Activated CD4-positive, alpha-beta memory T cell treated with anti-CD3 and anti-CD28 coated beads for 36 hours (primary cell): ENCODE results near the gene TTLL3. TPM values are rescaled to one million over a fixed set of nuclear protein-coding genes. Genes with fewer than 3 reads are reported as not detected.
"Not testable (repeated sequence)": the region's sequence is repeated elsewhere in the genome, so short reads cannot be mapped to it uniquely, and the experiment has no call there.

Experiments
- CTCF ChIA-PET: fragments of 350-600 bp; sonication (Branson Sonifier 250); formaldehyde crosslinking; loops from one replicate; lab custom pipeline; 2021; ENCODE audit warnings: antibody characterized with exemption, inconsistent platforms; lab: Charles Lee
- POLR2A ChIA-PET: fragments of 350-600 bp; sonication (Branson Sonifier 250); formaldehyde crosslinking; loops from one replicate; lab custom pipeline; 2021; ENCODE audit warnings: antibody characterized with exemption; lab: Charles Lee
- DNase-seq: peaks from one replicate; pipeline ENCODE4 v3.0.0-alpha.2; 2020
- H3K27ac Mint-ChIP-seq: one replicate; pipeline ENCODE4 v1.8.0; 2021; ENCODE audit warnings: mixed read lengths
- H3K27me3 Mint-ChIP-seq: one replicate; pipeline ENCODE4 v1.8.0; 2021; ENCODE audit warnings: mixed read lengths
- H3K36me3 Mint-ChIP-seq: one replicate; pipeline ENCODE4 v1.8.0; 2021; ENCODE audit warnings: mixed read lengths
- H3K4me1 Mint-ChIP-seq: one replicate; pipeline ENCODE4 v1.8.0; 2021; ENCODE audit warnings: low read depth, mixed read lengths
- H3K4me3 Mint-ChIP-seq: one replicate; pipeline ENCODE4 v1.8.0; 2021; ENCODE audit warnings: mild to moderate bottlenecking, mixed read lengths
- H3K9me3 Mint-ChIP-seq: one replicate; pipeline ENCODE4 v1.8.0; 2021; ENCODE audit warnings: mixed read lengths
- intact Hi-C: fragments of 100-400 bp; cut with micrococcal nuclease; formaldehyde crosslinking; loops from one replicate; pipeline ENCODE4 v1.15.1; 2023
- total RNA-seq, 2 experiments: library from RNA; stranded (reverse); gene quantifications; one replicate each; pipeline ENCODE4 v1.2.3, GENCODE V29; 2021

The TTLL3 gene
- total RNA-seq, 2 experiments from 2014 or later: 49.6 to 49.7 TPM

DNA sequence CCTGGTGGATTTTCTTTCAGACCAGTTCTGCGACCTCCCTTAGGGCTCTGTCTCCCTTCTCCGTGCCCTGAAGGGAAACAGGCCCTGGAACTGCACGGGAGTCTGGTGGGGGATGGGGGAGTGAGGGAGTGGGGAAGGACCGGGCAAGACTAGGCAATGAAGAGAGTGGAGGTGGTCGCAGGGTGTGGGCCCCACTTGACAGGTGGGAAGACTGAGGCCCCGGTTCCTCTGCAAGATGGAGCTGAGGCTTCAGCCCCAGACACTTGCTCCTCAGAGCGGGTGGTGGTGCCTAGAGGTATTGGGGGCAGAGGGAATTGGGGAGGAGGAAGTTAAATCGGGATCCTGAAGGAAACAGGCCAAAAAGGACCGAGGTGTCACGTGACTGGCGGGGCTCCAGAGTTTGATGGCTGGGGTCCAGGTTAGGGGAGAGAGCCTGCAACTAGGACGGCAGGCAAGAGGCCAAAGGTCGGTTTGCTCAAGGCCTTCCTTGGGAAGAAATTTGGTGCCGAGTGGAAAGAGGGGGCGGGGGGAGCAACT is 39.7 kb upstream of the TTLL3 start:
- Mint-ChIP-seq H3K36me3 (peaks cover 3% of the 10 kb centered on the region), H3K27me3 (no peaks in the 10 kb centered on the region), H3K4me3 (peak overlapping the region; percentile 76), H3K27ac (peak overlapping the region; percentile 56), H3K4me1 (peaks cover 32% of the 10 kb centered on the region), H3K9me3 (no peaks in the 10 kb centered on the region)
- ChIA-PET CTCF (interaction anchor here (0.7 kb wide), 1 partner anchor 39 kb away, joined by 4 read pairs; the partner anchor contains the start of gene BRPF1), POLR2A (interaction anchor here (0.9 to 2.0 kb wide), 8 partner anchors 8 to 550 kb away, joined by 3 to 11 read pairs (median 4); partner anchors contain the start of genes ARPC4, JAGN1, OGG1 and SEC13)
- intact Hi-C loops: loop anchor here (1.0 kb wide), 1 partner anchor 8 kb away; no protein-coding TSS in a partner anchor
- no peak for DNase-seq

DNA sequence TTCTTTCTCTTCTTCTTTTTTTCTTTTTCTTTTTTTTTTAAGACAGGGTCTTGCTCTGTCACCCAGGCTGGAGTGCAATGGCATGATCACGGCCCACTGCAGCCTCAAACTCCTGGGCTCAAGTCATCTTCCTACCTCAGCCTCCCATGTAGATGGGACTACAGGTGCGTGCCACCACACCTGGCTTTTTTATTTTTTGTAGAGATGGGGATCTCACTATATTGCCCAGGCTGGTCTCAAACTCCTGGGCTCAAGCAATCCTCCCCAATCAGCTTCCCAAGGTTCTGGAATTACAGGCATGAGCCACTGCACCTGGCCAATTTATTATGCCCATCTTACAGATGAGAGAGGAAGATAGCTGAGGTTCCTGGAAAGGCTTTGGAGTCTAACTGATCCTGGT is 39.1 kb upstream of the TTLL3 start:
- intact Hi-C loops, DNase-seq, CTCF ChIA-PET, H3K27me3 Mint-ChIP-seq, H3K9me3 Mint-ChIP-seq, H3K27ac Mint-ChIP-seq, H3K36me3 Mint-ChIP-seq: not testable (repeated sequence)
- H3K4me3 Mint-ChIP-seq: peak overlapping the region; percentile 26
- POLR2A ChIA-PET: interaction anchor here (1.3 to 1.5 kb wide), 2 partner anchors 9 to 22 kb away, joined by 3 to 7 read pairs; partner anchors contain the start of gene OGG1
- H3K4me1 Mint-ChIP-seq: peaks cover 33% of the 10 kb centered on the region

DNA sequence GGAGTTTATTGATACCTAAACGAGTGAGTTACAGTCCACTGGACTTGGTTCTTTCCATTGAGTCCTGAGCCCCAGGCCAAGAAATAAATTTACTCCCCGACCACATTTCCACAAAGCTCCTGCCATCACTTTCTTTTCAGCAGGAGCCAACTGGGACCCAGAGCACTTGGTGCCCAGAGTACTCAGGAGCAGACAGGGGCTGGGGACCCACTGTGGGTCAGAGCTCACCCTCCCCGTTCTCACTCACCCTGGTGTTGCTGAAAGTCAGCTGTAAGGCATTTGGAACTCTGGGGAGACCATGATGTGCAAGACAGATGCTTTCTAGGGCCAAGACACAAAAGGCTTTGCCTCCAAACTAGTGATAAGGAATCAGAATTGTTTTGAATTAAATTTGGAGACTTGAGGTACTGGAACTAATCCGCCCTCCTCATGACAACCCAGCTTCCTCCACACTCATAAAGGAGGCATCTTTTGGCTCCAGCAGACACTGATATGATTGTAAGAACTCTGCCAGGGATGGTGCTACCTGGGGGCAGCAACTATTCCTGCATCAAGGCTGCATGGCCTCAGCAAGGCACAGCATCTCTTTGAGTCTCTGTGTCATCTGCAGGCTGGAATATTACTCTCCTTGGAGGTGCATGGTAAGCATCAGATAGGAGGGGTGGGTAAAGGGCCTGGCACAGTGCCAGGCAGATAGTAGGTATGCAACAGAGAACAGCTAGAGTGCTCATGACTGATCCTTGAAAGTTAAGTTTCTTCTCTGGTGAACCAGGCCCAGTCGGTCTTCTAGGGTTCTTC is 33.0 kb upstream of the TTLL3 start:
- H3K4me1 Mint-ChIP-seq: peaks cover 54% of the 10 kb centered on the region
- CTCF ChIA-PET: interaction anchor here (0.7 to 2.1 kb wide), 5 partner anchors 9 to 44 kb away, joined by 3 to 6 read pairs (median 3); partner anchors contain the start of genes ARPC4 and TADA3

DNA sequence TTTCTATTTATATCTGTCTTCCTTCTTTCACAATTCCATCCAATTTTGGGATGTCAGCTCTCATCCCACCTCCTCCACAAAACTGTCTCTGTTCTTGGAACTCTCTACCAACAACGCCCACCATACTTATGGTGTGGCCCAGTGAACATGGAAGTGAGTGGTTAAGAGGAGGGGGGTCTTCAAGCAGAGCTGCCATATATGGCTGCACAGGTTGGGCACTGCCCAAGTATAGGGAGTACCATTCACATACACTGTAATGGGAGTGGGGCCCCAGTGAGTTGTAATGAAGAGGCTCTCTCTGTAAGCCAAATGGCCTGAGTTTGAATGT is 32.4 kb upstream of the TTLL3 start:
- Mint-ChIP-seq H3K27me3 (no peaks in the 10 kb centered on the region), H3K4me3 (peak overlapping the region; percentile 3), H3K9me3 (no peaks in the 10 kb centered on the region), H3K4me1 (peaks cover 58% of the 10 kb centered on the region), H3K36me3 (peaks cover 25% of the 10 kb centered on the region), H3K27ac (peak overlapping the region; percentile 93)
- ChIA-PET POLR2A (interaction anchor here (0.8 to 3.1 kb wide), 12 partner anchors 8 to 381 kb away, joined by 3 to 16 read pairs (median 6); partner anchors contain the start of genes ARPC4, BRPF1, CAMK1 and CRELD1), CTCF (interaction anchor here (0.7 to 2.1 kb wide), 5 partner anchors 9 to 44 kb away, joined by 3 to 6 read pairs (median 3); partner anchors contain the start of genes ARPC4 and TADA3)
- peak; percentile 37 for DNase-seq
- intact Hi-C loops: loop anchor here (1.0 to 2.0 kb wide), 6 partner anchors 7 to 381 kb away; partner anchors contain the start of genes BRPF1, SETD5 and TADA3

More for the DNA sequence above, 33.0 kb upstream of the TTLL3 start:
- peak; percentile 52 for DNase-seq
- Mint-ChIP-seq H3K9me3 (no peaks in the 10 kb centered on the region), H3K36me3 (peaks cover 19% of the 10 kb centered on the region), H3K27ac (peak overlapping the region; percentile 93), H3K27me3 (no peaks in the 10 kb centered on the region), H3K4me3 (peak overlapping the region; percentile 3)
- POLR2A ChIA-PET: interaction anchor here (1.1 to 3.1 kb wide), 10 partner anchors 7 to 380 kb away, joined by 3 to 16 read pairs (median 8); partner anchors contain the start of genes ARPC4, BRPF1, CAMK1 and TADA3
- intact Hi-C loops: no loop called here

- Mint-ChIP-seq H3K27me3 (no peaks in the 10 kb centered on the region), H3K4me3 (no peak overlapping the region), H3K4me1 (peaks cover 62% of the 10 kb centered on the region), H3K27ac (peak overlapping the region; percentile 93), H3K36me3 (peaks cover 31% of the 10 kb centered on the region), H3K9me3 (no peaks in the 10 kb centered on the region)
- peak; percentile 86 for DNase-seq
- CTCF ChIA-PET: interaction anchor here (0.7 to 2.1 kb wide), 8 partner anchors 8 to 168 kb away, joined by 3 to 6 read pairs (median 4); partner anchors contain the start of genes ARPC4, CRELD1 and TADA3
- intact Hi-C loops: loop anchor here (1.0 to 2.0 kb wide), 6 partner anchors 8 to 382 kb away; partner anchors contain the start of genes BRPF1, SETD5 and TADA3
- POLR2A ChIA-PET: interaction anchor here (0.8 to 3.1 kb wide), 13 partner anchors 9 to 382 kb away, joined by 3 to 16 read pairs (median 6); partner anchors contain the start of genes ARPC4, BRPF1, CAMK1 and CRELD1
These were observed 31.7 kb upstream of the TTLL3 start for GRCh38 chr3:9778143-9779074.

DNA sequence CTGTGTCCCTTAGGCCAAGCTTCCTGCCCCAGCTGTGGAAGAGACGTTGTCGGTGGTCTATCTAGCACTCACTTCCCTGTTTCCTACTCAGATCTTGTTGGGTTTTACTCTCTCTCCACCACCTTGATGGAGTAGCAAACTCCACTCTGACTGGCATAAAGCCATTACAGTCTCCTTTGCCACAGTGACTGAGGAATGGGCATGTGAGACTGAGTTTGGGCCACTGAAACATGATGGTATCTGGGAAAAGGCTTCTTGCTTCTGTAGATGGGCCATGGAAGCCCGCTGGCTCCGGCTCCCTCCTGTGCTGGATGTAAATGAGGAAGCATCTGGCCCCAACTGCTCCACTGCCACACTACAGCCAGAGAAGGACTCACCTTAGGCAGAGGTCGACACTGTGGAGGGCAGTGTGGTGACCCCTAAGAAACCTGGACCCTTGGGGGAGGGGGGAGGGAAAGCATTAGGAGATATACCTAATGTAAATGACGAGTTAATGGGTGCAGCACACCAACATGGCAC is 30.9 kb upstream of the TTLL3 start:
- POLR2A ChIA-PET: interaction anchor here (1.4 to 3.1 kb wide), 7 partner anchors 9 to 154 kb away, joined by 5 to 16 read pairs (median 9); partner anchors contain the start of genes ARPC4, BRPF1, CAMK1 and CRELD1
- H3K27me3 Mint-ChIP-seq: no peaks in the 10 kb centered on the region
- H3K4me1 Mint-ChIP-seq: peaks cover 62% of the 10 kb centered on the region
- H3K27ac Mint-ChIP-seq: peak overlapping the region; percentile 93
- intact Hi-C loops: loop anchor here (2.0 kb wide), 1 partner anchor 382 kb away; the partner anchor contains the start of gene SETD5
- H3K36me3 Mint-ChIP-seq: peaks cover 36% of the 10 kb centered on the region
- no peaks in the 10 kb centered on the region for H3K9me3 Mint-ChIP-seq
- CTCF ChIA-PET: interaction anchor here (0.7 to 2.1 kb wide), 5 partner anchors 7 to 154 kb away, joined by 3 to 6 read pairs (median 5); partner anchors contain the start of genes ARPC4, CRELD1 and TADA3
- no peak overlapping the region for H3K4me3 Mint-ChIP-seq
- DNase-seq: no peak

DNA sequence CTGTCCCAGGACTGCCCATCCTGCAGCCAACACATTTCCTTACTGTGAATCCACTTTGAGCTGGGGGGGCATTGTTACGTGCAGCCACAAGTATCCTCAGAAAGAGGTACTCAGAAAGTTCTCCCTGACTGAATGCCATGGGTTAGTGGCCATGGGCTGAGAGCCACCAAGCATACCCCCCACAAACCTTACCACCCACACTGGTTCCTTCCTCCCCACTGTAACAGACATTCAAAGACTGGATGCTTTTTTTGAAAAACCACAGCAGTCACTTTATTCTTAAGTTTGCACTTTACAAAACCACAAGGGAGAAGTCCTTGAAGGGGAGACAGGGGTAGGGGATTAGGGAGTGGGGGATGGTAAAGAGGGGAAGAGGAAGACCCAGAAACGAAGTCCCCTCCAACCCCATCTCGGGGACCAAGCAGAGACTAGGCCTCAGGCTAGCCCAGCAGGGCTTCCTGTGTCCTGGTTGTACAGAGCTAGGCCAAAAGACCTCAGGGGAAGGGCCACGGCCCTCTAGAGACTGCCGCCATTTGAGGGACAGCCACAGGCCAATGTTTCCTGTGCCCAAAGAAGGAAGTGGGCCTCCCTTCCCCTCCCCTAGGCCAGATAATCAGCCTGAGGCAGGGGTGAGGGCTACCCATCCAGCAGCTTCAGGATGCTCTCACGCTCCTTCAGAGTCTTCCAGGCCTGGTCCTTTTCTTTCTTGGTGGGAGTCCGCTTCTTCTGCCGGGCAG is 30.2 kb upstream of the TTLL3 start:
- DNase-seq: peak; percentile 62
- POLR2A ChIA-PET: interaction anchor here (0.8 to 2.9 kb wide), 6 partner anchors 10 to 166 kb away, joined by 3 to 15 read pairs (median 6); partner anchors contain the start of genes ARPC4, CAMK1 and TADA3
- Mint-ChIP-seq H3K36me3 (peaks cover 38% of the 10 kb centered on the region), H3K9me3 (no peaks in the 10 kb centered on the region), H3K4me1 (peaks cover 62% of the 10 kb centered on the region), H3K4me3 (peak overlapping the region; percentile 39), H3K27me3 (no peaks in the 10 kb centered on the region), H3K27ac (peak overlapping the region; percentile 93)
- intact Hi-C loops: loop anchor here (2.0 kb wide), 1 partner anchor 383 kb away; the partner anchor contains the start of gene SETD5
- CTCF ChIA-PET: interaction anchor here (0.6 to 1.2 kb wide), 3 partner anchors 10 to 153 kb away, joined by 3 to 6 read pairs (median 3); no protein-coding TSS in a partner anchor

DNA sequence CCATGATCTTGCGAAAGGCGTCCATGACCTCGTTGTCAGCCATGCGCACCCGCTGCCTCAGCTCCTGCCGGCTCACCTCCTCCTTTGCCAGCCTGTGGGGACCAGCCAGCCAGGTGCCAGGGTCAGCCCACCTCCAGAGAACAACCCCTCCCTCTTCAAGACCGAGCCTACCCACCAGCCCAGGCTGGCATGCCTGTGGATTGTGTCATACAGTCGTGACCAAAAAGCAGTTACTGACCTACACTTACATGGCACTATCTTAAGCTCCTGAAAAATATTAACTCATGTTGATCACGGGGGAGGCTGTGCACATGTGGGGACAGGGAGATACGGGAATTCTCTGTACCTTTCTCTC is 29.6 kb upstream of the TTLL3 start:
- no peaks in the 10 kb centered on the region for H3K9me3 Mint-ChIP-seq
- H3K4me1 Mint-ChIP-seq: peaks cover 60% of the 10 kb centered on the region
- ChIA-PET POLR2A (interaction anchor here (0.8 to 2.9 kb wide), 6 partner anchors 10 to 166 kb away, joined by 3 to 15 read pairs (median 6); partner anchors contain the start of genes ARPC4, CAMK1 and TADA3), CTCF (interaction anchor here (0.6 to 1.2 kb wide), 4 partner anchors 10 to 207 kb away, joined by 3 to 4 read pairs (median 3); partner anchors contain the start of gene IL17RC)
- DNase-seq: no peak
- H3K4me3 Mint-ChIP-seq: peak overlapping the region; percentile 39
- intact Hi-C loops: no loop called here
- no peaks in the 10 kb centered on the region for H3K27me3 Mint-ChIP-seq
- peak overlapping the region; percentile 93 for H3K27ac Mint-ChIP-seq
- H3K36me3 Mint-ChIP-seq: peaks cover 44% of the 10 kb centered on the region

GRCh38 chr3:9780910-9781309 is 29.2 kb upstream of the TTLL3 start:
- no peak for DNase-seq
- H3K27ac Mint-ChIP-seq: peak overlapping the region; percentile 93
- intact Hi-C loops: no loop called here
- no peaks in the 10 kb centered on the region for H3K9me3 Mint-ChIP-seq
- H3K27me3 Mint-ChIP-seq: no peaks in the 10 kb centered on the region
- peaks cover 60% of the 10 kb centered on the region for H3K4me1 Mint-ChIP-seq
- ChIA-PET CTCF (interaction anchor here (0.6 to 0.9 kb wide), 3 partner anchors 136 to 428 kb away, joined by 3 to 4 read pairs (median 3); partner anchors contain the start of gene IL17RC), POLR2A (interaction anchor here (1.8 to 2.9 kb wide), 2 partner anchors 10 to 12 kb away, joined by 8 to 15 read pairs; partner anchors contain the start of genes ARPC4 and TADA3)
- peaks cover 48% of the 10 kb centered on the region for H3K36me3 Mint-ChIP-seq
- H3K4me3 Mint-ChIP-seq: no peak overlapping the region
